Memory B cell (primary cell): ENCODE data around the gene IL31RA.

Experiments
- ATAC-seq: fragments of 150-1000 bp; cut with Tn5 transposase; 2 replicates; pipeline ENCODE4 v1.10.0; 2021; ENCODE audit warnings: low read depth, mild to moderate bottlenecking, moderate library complexity
- DNase-seq, 2 donors: peaks; one replicate each; pipeline ENCODE4 v3.0.0; 2022; ENCODE audit warnings: low spot score in 2 of 2
- H3K27ac Mint-ChIP-seq: one replicate; pipeline ENCODE4 v1.8.0; 2022; ENCODE audit warnings: mild to moderate bottlenecking, moderate library complexity, mixed read lengths
- H3K27me3 Mint-ChIP-seq: one replicate; pipeline ENCODE4 v1.8.0; 2022; ENCODE audit warnings: mixed read lengths
- H3K36me3 Mint-ChIP-seq: one replicate; pipeline ENCODE4 v1.8.0; 2022; ENCODE audit warnings: mild to moderate bottlenecking, mixed read lengths
- H3K4me1 Mint-ChIP-seq: one replicate; pipeline ENCODE4 v1.8.0; 2022; ENCODE audit warnings: mixed read lengths
- H3K4me3 Mint-ChIP-seq: one replicate; pipeline ENCODE4 v1.8.0; 2022; ENCODE audit warnings: mild to moderate bottlenecking, moderate library complexity, mixed read lengths
- H3K9me3 Mint-ChIP-seq: one replicate; pipeline ENCODE4 v1.8.0; 2022; ENCODE audit warnings: mixed read lengths

IL31RA gene

DNA sequence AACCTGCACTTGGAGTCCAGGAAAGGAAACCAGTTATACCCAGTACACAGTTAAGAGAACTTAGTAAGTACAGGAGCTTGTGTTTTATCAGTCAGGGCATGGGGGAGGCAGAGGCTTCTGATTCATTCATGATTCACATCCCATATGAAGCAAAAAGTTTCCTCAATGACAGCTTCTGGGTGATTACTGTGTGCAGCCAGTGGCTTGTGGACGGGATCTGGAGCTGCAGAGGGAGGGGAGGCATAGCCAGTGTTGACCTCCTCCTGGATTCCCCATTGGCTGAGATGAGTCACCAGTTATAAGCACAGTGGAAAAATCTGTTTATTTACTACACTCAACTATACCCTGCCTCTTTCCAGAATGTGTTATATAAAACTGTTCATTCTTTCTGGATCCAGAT lies 17.7 kb downstream of the IL31RA start:
- Mint-ChIP-seq H3K9me3 (no peaks in the 10 kb centered on the region), H3K4me3 (no peak overlapping the region), H3K27me3 (peaks cover 8% of the 10 kb centered on the region), H3K36me3 (no peaks in the 10 kb centered on the region), H3K4me1 (no peaks in the 10 kb centered on the region), H3K27ac (no peak overlapping the region)
- DNase-seq (no peak), ATAC-seq (no peak)

DNA sequence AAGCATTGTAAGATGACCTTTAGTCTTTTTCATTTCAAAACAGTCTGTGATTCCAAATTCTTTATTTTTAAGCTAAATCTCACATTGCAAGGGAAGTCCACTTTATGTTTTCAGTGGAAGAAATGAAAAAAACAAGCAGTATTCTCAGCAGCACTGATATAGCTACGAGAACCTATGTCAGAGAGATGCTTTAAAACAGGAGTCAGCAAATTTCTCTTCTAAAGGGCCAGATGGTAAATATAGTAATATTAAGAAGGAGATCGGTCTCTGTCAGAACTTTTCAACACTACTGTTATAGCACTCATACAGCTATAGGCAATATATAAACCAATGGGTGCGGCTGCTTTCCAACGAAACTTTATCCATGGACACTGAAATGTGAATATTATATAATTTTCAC lies 18.7 kb downstream of the IL31RA start:
- Mint-ChIP-seq H3K9me3 (no peaks in the 10 kb centered on the region), H3K27me3 (peaks cover 8% of the 10 kb centered on the region), H3K4me3 (no peak overlapping the region), H3K36me3 (no peaks in the 10 kb centered on the region), H3K4me1 (no peaks in the 10 kb centered on the region), H3K27ac (no peak overlapping the region)
- no peak for ATAC-seq
- DNase-seq = no peak

DNA sequence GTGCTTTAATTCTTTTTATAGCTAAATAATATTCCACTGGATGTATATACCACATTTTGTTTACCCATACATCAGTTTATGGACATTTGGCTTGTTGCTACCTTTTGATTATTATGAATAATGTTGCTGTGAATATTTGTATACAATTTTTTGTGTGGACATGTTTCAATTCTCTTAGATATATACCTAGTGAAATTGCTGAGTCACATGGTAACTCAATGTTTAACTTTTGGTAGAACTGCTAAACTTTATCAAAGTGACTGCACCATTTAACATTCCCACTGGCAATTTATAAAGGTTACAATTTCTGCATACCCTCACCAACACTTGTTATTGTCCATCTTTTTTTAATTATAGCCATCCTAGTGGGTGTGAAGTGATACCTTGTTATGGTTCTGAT lies 22.1 kb downstream of the IL31RA start:
- H3K4me1 Mint-ChIP-seq = no peaks in the 10 kb centered on the region
- no peak for ATAC-seq
- H3K4me3 Mint-ChIP-seq = no peak overlapping the region
- no peaks in the 10 kb centered on the region for H3K36me3 Mint-ChIP-seq
- H3K27ac Mint-ChIP-seq = no peak overlapping the region
- no peak for DNase-seq
- H3K27me3 Mint-ChIP-seq = no peaks in the 10 kb centered on the region
- H3K9me3 Mint-ChIP-seq = no peaks in the 10 kb centered on the region

DNA sequence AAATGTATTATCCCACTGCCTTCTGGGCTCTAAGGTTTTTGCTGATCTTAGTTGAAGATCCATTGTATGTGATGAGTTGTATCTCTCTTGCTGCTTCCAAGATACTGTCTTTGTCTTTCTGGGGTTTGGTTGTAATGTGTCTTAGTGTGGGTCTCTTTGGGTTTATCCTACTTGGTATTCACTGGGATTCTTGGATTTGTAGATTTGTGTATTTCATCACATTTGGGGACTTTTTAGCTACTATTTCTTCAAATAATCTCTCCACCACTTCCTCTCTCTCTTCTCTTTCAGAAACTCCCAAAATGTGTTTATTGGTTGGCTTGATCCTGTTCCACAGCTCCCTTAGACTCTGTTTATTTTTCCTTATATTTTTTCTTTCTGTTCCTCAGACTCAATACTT lies 26.5 kb downstream of the IL31RA start:
- no peak overlapping the region for H3K4me3 Mint-ChIP-seq
- no peak for ATAC-seq
- H3K27ac Mint-ChIP-seq = no peak overlapping the region
- no peaks in the 10 kb centered on the region for H3K36me3 Mint-ChIP-seq
- H3K4me1 Mint-ChIP-seq = no peaks in the 10 kb centered on the region
- no peak for DNase-seq
- no peaks in the 10 kb centered on the region for H3K27me3 Mint-ChIP-seq
- no peaks in the 10 kb centered on the region for H3K9me3 Mint-ChIP-seq

DNA sequence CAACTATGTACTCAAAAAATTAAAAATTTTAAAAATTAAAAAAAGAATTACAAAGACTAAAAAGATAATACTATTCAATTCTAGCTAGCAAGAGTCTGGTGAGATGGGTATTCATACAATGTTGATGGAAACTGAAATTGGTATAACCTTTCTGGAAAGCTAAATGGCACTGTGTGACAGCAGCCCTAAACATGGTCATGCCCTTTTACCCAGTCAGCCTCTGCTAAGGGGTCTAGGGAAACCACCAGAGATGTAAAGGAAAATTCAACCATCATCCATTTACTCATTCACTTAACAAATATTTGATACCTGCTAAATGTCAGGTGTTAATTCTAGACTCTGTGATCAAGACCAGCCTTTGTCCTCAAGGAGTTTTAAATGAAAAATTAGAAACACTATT lies 29.3 kb downstream of the IL31RA start:
- Mint-ChIP-seq H3K4me3 (no peak overlapping the region), H3K4me1 (no peaks in the 10 kb centered on the region), H3K9me3 (no peaks in the 10 kb centered on the region), H3K27me3 (no peaks in the 10 kb centered on the region), H3K36me3 (no peaks in the 10 kb centered on the region), H3K27ac (no peak overlapping the region)
- ATAC-seq = no peak
- DNase-seq = no peak

DNA sequence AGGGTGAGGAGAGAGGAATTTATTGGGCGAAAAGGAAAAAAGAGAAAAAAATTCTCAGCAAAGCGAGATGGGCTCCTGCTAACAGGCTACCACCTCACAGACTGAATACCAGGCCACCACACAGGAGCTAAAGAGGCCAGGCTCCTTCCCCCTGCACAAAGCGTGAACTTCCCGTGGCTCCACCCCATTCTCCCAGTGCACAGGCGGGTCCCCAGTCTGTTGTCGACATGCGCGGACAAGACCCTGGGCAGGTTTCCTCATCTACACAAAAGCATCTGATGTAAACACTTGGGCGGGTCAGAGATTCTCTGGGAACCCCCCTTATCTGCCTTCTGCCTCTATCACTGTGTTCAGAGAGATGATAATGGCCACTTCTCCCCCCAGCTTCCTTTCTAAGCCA lies 34.2 kb downstream of the IL31RA start:
- Mint-ChIP-seq H3K4me3 (no peak overlapping the region), H3K27ac (no peak overlapping the region), H3K9me3 (peaks cover 1% of the 10 kb centered on the region), H3K27me3 (peaks cover 3% of the 10 kb centered on the region), H3K36me3 (no peaks in the 10 kb centered on the region), H3K4me1 (no peaks in the 10 kb centered on the region)
- DNase-seq = no peak
- no peak for ATAC-seq

DNA sequence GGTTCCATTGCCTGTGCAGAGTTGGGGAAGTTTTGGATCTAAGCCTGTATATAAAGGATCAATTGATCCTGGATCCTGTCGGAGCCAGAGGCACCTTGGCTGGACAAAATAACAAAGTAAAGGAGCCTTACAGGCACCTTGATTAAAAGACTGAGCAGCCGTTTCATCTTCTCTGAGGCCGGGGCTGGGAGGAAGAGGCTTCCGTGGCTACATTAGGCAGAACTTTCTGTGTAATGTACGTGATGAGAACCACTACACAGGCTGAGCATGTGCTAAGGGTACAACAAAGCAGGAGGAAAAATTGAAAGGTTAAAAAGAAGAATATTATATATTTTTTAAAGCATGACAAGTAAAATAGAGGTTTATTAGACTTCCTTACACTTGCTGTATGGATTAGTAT lies 37.0 kb downstream of the IL31RA start:
- Mint-ChIP-seq H3K9me3 (peaks cover 3% of the 10 kb centered on the region), H3K27me3 (peaks cover 3% of the 10 kb centered on the region), H3K4me3 (no peak overlapping the region), H3K36me3 (no peaks in the 10 kb centered on the region), H3K4me1 (no peaks in the 10 kb centered on the region), H3K27ac (no peak overlapping the region)
- ATAC-seq = no peak
- no peak for DNase-seq

DNA sequence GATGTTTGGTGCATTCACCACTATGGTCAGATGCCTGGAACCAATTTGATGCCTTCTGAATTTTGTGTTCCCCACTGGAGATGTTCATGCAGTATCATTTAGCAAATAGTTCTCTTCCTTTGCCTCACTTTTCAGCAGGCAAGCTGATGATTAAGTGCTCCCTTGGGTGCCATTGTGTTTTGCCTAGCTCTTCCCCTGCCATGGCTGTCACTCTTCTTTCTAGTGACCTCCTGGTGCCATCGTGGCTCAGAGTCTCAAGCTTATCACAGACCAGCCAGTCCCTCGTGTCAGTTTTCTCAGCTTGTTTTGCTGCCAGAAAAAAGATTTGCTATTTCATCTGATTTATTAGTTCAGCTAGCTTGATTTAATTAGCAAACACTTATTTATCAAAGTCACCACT lies 41.3 kb downstream of the IL31RA start:
- DNase-seq = no peak
- ATAC-seq = no peak
- Mint-ChIP-seq H3K36me3 (peaks cover 1% of the 10 kb centered on the region), H3K4me3 (no peak overlapping the region), H3K27ac (no peak overlapping the region), H3K9me3 (peaks cover 3% of the 10 kb centered on the region), H3K4me1 (peaks cover 2% of the 10 kb centered on the region), H3K27me3 (peaks cover 4% of the 10 kb centered on the region)

DNA sequence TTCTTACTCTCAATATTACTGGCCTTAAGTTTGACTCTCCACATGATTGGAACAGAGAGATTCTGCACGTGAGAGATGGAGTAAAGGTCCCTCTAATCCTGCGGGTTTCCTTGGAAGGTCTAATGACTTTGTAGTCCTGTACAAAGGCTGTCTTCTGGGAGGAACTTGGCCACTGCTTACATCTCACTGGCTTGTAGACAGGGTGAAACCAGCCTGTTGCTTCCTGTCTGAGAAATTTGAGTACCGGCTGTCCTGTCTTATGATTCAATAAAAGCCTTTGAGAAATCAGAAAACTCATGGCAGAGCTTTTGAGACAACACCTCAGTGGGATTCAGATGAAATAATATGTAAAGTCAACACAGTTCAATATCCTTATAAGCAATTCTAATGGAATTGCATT lies 43.0 kb downstream of the IL31RA start:
- Mint-ChIP-seq H3K27me3 (peaks cover 6% of the 10 kb centered on the region), H3K9me3 (peaks cover 3% of the 10 kb centered on the region), H3K4me3 (no peak overlapping the region), H3K4me1 (peaks cover 3% of the 10 kb centered on the region), H3K27ac (no peak overlapping the region), H3K36me3 (peaks cover 2% of the 10 kb centered on the region)
- no peak for DNase-seq
- ATAC-seq = no peak

DNA sequence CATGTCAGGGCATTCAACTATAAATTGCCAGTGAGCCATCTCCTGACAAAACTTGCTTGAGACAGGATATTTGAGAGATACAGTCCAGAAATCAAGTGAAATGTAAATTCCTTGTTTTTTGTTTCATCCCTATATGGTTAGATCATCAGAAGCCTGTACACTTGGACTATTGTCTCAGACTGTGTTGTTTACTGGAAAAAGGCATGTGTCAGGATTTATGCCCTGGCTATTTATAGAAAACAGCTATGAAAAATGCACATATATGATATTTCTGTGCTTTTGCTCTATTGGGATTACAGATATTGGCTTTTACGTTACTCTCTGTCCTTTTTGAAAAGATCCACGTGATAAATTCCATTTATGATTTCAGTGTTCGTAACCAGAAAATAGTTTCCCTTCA lies 44.2 kb downstream of the IL31RA start:
- peaks cover 2% of the 10 kb centered on the region for H3K36me3 Mint-ChIP-seq
- ATAC-seq = no peak

DNA sequence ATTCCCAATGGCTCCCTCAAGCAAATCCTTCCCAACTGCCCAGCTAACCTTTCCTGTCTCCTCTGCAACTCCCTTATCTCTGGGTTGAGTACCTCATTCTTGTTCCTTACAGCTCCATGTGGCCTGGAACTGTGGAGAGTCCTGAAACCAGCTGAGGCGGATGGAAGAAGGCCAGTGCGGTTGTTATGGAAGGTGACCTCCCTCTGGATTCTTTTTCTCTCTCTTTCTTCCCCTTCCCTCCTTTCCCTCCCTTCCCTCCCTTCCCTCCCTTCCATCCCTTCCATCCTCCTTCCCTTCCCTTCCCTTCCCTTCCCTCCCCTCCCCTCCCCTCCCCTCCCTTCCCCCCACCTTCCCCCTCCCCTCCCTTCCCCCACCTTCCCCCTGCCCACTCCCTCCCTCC lies 45.1 kb downstream of the IL31RA start:
- H3K27ac Mint-ChIP-seq = no peak overlapping the region
- H3K9me3 Mint-ChIP-seq = peaks cover 3% of the 10 kb centered on the region
- peaks cover 2% of the 10 kb centered on the region for H3K36me3 Mint-ChIP-seq
- no peak overlapping the region for H3K4me3 Mint-ChIP-seq
- no peak for ATAC-seq
- H3K4me1 Mint-ChIP-seq = peaks cover 3% of the 10 kb centered on the region
- peaks cover 8% of the 10 kb centered on the region for H3K27me3 Mint-ChIP-seq
- DNase-seq = no peak

More for the DNA sequence above, 44.2 kb downstream of the IL31RA start:
- H3K9me3 Mint-ChIP-seq = peaks cover 3% of the 10 kb centered on the region
- DNase-seq = no peak
- peaks cover 6% of the 10 kb centered on the region for H3K27me3 Mint-ChIP-seq
- H3K4me3 Mint-ChIP-seq = no peak overlapping the region
- peaks cover 3% of the 10 kb centered on the region for H3K4me1 Mint-ChIP-seq
- H3K27ac Mint-ChIP-seq = no peak overlapping the region

DNA sequence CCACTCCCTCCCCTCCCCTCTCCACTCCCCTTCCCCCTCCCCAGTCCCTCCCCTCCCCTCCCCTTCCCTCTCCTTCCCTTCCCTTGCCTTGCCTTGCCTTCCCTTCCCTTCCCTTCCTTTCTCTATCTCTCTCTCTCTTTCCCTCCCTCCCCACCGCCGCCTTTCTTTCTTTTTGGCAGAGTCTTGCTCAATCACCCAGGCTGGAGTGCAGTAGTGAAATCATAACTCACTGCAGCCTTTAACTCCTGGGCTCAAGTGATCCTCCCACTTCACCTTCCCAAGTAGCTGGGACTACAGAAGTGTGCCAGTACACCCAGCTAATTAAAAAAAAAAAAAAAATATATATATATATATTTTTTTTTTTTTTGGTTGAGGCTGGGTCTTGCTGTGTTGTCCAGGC lies 45.5 kb downstream of the IL31RA start:
- peaks cover 8% of the 10 kb centered on the region for H3K27me3 Mint-ChIP-seq
- DNase-seq (no peak), ATAC-seq (no peak)
- H3K4me1 Mint-ChIP-seq = peaks cover 3% of the 10 kb centered on the region
- peaks cover 2% of the 10 kb centered on the region for H3K36me3 Mint-ChIP-seq
- H3K9me3 Mint-ChIP-seq = peaks cover 3% of the 10 kb centered on the region
- no peak overlapping the region for H3K27ac Mint-ChIP-seq
- H3K4me3 Mint-ChIP-seq = no peak overlapping the region

DNA sequence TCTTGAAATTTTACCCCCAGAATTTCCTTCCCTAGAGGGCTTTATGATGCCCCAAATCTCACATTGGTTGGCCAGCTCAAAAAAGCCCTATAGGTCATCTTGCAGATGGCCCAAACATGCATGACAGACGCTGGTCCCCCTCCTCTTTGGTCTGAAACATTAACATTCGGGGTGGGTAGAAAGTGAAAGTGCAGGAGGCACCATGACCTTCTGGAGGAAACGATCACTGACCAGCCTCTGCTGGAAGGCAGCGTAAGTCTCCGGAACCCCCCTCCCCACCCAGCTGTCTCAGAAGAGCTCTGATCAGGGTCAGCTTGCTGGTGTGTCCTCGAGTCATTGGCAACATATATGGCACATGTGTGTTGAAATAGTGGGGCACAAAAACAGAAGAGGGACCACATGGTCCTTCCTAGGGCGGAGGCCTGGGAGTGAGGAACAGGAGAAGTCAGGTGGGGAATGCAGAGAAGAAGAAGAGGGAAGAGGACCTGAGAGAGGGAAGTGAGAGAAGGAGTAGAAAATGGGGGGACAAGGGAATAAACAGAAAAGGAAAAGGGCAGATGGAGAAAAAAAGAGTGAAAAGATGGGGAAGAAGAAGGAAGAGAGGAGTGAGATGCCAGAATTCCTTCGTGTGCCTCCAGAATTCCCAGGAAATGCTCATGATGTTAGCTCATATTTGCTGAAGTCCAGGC lies 46.2 kb downstream of the IL31RA start:
- Mint-ChIP-seq H3K4me3 (no peak overlapping the region), H3K27me3 (peaks cover 8% of the 10 kb centered on the region), H3K9me3 (peaks cover 3% of the 10 kb centered on the region), H3K27ac (no peak overlapping the region), H3K36me3 (peaks cover 2% of the 10 kb centered on the region), H3K4me1 (peaks cover 3% of the 10 kb centered on the region)
- DNase-seq (no peak), ATAC-seq (no peak)

DNA sequence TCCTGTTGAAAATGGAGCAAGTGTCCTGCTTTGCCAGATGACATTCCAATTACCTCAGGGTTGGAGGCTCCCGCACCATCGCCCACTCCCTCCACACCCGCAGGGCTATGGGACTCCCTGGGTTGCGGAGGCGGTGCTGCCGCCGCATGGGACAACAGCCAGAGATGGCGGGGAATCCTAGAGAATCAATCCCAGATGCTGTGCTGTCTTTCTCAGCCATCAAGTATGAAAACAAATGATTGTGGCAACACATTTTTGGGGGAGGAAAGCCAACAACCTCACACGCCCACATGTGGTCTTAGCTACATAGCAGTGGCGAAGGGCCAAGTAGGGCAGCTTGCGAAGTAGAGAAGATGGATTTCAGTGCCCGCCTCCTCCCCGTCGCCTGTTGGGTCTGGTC lies 46.7 kb downstream of the IL31RA start:
- no peak overlapping the region for H3K4me3 Mint-ChIP-seq
- H3K36me3 Mint-ChIP-seq = peaks cover 2% of the 10 kb centered on the region
- peaks cover 4% of the 10 kb centered on the region for H3K4me1 Mint-ChIP-seq
- no peak for ATAC-seq
- peaks cover 2% of the 10 kb centered on the region for H3K9me3 Mint-ChIP-seq
- H3K27ac Mint-ChIP-seq = no peak overlapping the region
- DNase-seq = no peak
- peaks cover 8% of the 10 kb centered on the region for H3K27me3 Mint-ChIP-seq

DNA sequence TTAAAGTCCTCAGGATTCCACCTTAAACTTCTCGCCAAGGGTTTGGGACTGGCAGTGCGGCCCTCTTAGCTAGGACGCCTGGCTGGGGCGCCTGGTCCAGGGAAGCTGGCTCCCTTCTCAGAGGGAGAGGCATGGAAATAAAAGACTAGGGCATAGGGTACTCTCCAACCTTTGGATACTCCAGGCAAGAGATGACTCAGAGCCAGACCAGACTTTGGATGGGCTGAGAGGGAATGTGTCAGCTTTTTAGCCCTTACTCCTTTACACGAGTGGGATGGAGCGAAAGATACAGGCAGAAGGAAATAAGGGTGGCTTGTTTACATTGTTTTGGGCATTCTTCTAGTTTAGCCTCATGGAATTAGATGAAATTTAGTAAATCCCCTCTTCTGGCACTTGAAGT lies 48.2 kb downstream of the IL31RA start:
- Mint-ChIP-seq H3K27me3 (peaks cover 8% of the 10 kb centered on the region), H3K4me1 (peaks cover 13% of the 10 kb centered on the region), H3K4me3 (no peak overlapping the region), H3K27ac (no peak overlapping the region), H3K9me3 (peaks cover 2% of the 10 kb centered on the region), H3K36me3 (peaks cover 2% of the 10 kb centered on the region)
- no peak for ATAC-seq
- no peak for DNase-seq
